Measurements from ENCODE around the gene IFI27L2. TPM values are rescaled to one million over a fixed set of nuclear protein-coding genes. Genes with fewer than 3 reads are reported as not detected.

IFI27L2 gene
- total RNA-seq, 1 experiment from 2014 or later: 51.7 TPM

DNA sequence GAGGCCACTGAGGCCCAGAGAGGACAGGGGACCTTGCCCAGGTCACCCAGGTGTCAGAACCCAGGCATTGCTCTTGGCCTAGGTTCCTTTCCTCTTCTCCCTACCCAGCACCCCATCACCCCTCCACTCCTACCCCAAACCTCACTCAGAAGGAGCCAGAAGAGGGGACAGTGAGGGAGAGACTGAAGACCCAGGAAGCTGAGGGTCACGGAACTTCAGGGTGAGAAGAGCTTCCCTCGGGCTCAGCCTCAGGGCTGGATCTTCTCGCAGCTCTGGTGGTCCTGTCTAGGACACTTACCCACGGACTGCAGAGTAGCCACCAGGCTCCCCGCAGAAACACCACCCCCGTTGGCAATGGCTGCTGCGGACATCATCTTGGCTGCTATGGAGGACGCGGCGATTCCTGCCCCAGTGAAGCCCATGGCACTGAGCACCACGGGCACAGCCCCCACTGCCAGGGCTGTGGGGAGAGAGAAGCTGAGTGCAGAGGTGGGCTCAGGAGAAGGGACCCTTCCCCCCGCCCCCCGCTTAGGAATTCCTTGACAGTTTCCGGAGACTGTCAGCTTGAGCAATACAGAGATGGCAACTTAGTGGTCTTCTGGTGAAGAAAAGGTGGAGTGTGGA is 1.1 kb downstream of the IFI27L2 start:
- DNase-seq (ENCODE audit: low read depth, low spot score): no peak
- in situ Hi-C loops (cut with HindIII; ENCODE audit: low pct_unique_long_range_greater_than_20kb, low sequenced_read_pairs): no loop called here

DNA sequence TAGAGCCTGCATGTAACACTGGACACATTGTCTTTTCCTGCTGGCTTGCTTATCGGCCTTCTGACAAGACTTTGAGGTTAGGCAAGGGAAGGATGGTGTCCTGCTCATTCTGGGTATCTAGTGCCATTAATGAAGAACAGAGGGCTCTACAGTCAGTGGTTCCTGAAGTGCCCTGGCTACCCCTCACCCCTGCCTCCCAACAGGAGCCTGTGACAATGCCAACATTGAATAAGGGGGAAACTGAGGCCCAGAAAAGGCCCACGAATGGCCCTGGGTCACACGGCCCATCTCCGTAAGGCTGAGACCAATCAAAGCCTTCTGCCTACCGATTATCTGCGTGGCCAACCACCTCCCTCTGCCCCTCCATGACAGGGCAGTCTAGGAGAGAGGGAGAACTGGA is 2.1 kb downstream of the IFI27L2 start:
- in situ Hi-C loops (cut with HindIII; ENCODE audit: low pct_unique_long_range_greater_than_20kb, low sequenced_read_pairs): no loop called here
- no peak for DNase-seq (ENCODE audit: low read depth, low spot score)

DNA sequence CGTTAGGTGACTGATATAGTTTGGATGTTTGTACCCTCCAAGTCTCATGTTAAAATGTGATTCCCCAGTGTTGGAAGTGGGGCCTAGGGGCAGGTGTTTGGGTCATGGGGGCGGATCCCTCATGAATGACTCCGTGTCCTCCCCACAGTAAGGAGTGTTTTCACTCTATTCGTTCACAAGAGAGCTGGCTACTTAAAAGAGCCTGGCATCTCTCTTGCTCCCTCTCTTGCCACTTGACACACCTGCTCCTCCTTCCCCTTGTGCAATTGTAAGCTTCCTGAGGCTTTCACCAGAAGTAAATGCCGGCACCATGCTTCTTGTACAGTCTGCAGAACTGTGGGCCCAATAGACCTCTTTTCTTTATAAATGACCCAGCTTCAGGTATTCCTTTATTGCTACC is 2.6 kb downstream of the IFI27L2 start:
- in situ Hi-C loops (cut with HindIII; ENCODE audit: low pct_unique_long_range_greater_than_20kb, low sequenced_read_pairs): no loop called here
- no peak for DNase-seq (ENCODE audit: low read depth, low spot score)

DNA sequence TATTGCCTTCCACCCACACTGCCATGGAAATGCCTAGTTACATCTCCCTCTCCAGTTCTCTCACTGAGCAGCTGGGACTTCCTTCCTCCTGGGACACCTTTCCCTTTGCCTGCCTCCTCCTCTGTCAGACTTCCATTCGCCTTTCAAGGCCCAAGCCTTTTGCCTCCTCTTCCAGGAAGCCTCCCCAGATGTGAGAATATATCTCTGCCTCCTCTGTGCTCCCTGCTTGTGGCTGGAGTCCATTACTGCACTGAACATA is 3.1 kb downstream of the IFI27L2 start:
- no peak for DNase-seq (ENCODE audit: low read depth, low spot score)
- in situ Hi-C loops (cut with HindIII; ENCODE audit: low pct_unique_long_range_greater_than_20kb, low sequenced_read_pairs): no loop called here

DNA sequence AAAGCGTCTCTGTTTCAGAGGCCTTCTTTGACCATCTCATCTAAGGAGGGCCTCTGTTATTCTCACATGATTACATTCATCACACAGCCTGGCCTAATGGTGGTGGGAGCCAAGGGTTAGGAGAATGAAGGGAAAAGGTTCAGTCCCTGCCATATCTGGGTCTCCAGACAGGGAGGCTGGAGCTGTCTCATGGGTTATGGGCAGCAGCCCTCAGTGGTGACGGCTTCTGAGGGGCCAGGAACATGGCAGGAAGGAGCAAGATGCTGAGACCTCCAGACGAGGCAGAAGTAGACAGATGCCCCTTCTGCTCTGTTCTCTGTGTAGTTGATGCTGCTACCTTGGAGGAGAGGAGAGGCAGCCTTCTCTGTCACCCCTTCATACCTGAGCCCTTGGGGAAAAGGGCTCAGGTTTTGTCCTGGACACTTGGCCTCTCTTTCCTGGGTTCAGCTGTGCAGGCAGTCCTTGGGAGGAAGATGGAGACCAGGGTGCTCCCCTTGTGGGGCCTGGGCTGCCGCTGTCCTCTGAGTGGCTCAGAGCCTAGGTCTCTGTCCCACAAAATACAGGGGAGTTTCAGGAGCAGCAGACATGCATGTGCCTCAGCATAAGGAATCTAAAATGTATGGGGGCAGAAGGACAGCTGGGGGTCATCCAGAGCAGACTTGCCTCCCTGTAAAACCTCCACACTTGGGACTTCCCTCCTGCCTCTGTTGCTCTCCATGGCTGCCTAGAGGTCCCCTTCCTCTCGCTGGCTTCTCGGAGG is 3.6 kb downstream of the IFI27L2 start:
- DNase-seq (ENCODE audit: low read depth, low spot score): no peak
- in situ Hi-C loops (cut with HindIII; ENCODE audit: low pct_unique_long_range_greater_than_20kb, low sequenced_read_pairs): no loop called here

DNA sequence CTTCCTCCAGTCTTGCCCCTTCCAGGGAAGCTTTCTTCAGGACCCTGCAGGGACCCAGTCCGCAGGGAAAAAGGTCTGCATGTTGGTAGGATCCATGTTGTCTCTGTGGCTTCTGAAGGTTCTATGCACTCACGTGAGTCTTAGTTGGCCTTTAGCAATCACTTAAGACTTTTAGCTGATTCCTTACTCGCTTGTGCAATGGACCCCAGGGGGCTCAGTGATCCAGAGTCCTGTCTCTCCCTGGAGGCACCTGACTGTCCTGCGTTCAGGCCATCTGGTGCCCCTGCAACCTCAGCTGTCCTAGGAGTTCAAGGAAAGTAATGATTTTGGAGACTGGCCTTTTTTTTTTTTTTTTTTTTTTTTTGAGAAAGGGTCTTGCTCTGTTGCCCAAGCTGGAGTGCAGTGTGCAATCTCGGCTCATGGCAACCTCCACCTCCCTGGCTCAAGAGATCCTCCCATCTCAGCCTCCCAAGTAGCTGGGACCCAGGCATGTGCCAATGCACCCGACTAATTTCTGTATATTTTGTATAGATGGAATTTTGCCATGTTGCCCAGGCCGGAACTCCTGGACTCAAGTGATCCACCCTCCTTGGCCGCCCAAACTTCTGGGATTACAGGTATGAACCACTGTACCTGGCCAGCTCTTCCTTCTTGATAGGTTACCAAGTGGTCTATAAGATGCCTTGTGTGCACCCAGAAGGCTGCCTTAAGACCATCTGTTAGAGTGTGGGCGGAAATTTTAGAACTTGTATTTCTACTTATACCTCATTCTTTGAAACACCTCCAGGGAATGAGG is 4.6 kb downstream of the IFI27L2 start:
- no peak for DNase-seq (ENCODE audit: low read depth, low spot score)
- in situ Hi-C loops (cut with HindIII; ENCODE audit: low pct_unique_long_range_greater_than_20kb, low sequenced_read_pairs): no loop called here

DNA sequence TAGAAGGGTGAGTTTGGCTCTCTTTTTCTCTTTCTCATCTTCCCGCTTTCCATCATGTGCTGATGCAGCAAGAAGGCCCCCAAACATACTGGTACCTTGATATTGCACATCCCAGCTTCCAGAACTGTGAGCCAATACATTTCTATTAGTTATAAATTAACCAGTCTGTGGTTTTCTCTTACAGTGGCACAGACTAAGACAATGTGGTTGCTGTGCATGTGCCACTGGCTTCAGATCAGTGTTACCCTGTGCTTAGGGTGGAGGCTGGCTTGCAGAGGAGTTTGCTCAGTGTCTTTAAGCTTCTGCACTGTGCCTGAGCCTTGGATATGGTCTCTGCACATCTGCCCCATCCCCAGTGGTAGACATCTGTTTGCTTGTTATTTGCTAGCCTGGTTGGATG is 5.5 kb downstream of the IFI27L2 start:
- in situ Hi-C loops (cut with HindIII; ENCODE audit: low pct_unique_long_range_greater_than_20kb, low sequenced_read_pairs): no loop called here

DNA sequence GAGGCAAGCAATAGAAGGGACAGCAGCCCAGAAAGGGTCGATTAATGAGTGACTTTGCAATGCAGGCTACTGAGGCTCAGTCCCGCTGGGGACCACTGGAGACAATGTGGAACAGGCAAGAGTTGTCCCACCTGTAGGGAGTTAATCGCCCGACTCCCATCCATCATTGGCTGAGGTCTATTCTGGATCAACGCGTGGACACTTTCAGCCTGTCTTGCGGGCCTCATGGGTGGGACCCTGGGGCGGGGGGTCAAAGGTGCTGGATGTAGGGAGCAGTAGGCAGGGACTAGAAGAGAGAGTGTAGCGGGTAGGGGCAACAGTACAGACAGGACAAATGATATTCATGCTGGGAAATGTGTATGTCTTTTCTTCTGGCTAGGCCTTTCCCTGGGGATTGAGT is 6.1 kb downstream of the IFI27L2 start:
- DNase-seq (ENCODE audit: low read depth, low spot score): no peak
- in situ Hi-C loops (cut with HindIII; ENCODE audit: low pct_unique_long_range_greater_than_20kb, low sequenced_read_pairs): no loop called here

More for the DNA sequence above, 5.5 kb downstream of the IFI27L2 start:
- no peak for DNase-seq (ENCODE audit: low read depth, low spot score)

DNA sequence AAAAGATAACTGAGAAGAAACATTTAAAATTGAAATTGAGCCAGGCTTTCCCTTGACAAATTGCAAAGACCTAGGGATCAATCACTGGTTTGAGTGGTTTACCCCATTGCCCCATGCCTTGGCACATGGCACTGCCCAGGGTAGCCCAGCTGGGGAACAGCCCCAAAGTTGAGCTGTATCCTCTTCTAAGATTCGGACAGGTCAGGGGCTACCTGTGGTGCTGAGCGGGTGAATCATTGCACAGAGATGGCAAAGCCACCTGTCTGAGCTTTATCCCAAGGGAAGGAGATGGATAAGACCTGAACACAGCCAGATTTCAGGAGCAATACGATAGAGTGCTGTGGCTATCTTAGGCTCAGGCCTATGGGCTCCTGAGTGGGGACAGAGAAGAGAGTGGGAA is 7.0 kb downstream of the IFI27L2 start:
- DNase-seq (ENCODE audit: low read depth, low spot score): no peak
- in situ Hi-C loops (cut with HindIII; ENCODE audit: low pct_unique_long_range_greater_than_20kb, low sequenced_read_pairs): no loop called here

DNA sequence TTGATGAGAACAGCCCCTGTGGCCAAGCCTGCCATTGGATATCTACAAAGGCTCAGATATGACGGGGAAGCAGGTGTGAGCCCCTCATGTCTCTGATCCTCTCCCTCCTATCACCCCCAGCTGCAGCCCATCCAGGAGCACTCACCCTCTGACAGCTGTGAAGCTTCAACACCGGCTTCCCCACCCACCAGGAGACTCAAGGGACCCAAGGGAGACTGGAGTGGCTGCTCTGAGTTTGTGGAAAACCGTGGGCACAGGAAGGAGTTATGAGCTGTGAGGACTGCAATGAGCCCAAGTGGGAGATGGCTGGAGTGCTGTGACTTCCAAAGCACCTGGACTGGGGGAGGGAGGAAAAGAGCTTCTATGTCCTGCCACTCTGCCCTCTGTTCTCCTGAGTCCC is 7.9 kb downstream of the IFI27L2 start:
- DNase-seq (ENCODE audit: low read depth, low spot score): no peak
- in situ Hi-C loops (cut with HindIII; ENCODE audit: low pct_unique_long_range_greater_than_20kb, low sequenced_read_pairs): no loop called here

DNA sequence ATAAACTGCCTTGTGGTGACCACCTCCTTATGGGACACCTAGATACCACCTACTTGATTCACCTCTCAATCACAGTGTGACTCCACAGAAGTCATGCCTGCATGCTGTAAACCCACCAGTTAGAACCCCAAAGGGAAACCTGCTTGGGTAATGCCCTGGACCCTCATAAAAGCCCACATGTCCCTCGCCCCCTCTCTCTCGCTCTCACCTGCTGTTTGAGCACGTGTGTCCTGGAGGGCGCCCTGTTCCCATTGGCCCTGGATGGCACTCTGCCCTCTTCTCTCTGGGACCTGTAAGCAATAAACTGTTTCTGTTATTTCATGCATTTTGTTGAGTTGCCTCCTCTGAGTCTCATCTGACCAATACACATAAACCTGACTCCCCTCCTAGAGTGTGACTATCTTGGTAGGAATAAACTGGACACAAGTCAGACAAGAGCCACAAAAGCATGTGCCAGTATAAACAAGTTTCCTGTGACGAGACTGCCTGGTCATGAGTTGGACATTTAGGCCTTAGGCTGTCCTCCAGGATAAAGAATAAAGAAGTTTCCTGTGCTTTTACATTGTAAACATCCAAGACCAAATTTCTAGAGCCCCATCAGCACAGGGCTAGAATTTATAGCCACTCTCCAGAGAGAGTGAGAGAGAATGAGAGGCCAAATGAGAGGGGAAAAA is 8.6 kb downstream of the IFI27L2 start:
- peak; percentile 65 for DNase-seq (ENCODE audit: low read depth, low spot score)
- in situ Hi-C loops (cut with HindIII; ENCODE audit: low pct_unique_long_range_greater_than_20kb, low sequenced_read_pairs): no loop called here

DNA sequence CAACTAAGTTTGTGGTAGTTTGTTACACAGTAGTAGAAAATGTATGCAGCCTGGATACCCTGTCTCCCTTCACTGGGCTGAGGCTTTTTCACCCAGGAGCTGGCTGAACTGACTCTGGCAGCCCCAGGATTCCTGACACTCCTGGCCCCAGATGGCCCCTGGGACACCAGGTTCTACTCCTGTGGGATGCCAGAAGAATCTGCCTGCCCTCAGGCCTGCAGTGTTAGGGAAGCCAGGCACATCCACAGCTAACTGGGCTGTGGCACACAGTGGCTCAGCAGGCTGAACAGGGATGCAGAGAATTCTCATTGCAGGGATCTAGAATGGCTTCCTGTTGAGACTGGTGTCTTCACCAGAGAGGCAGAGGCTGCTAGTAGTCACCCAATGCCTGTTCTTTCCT is 10.3 kb downstream of the IFI27L2 start:
- no peak for DNase-seq (ENCODE audit: low read depth, low spot score)
- in situ Hi-C loops (cut with HindIII; ENCODE audit: low pct_unique_long_range_greater_than_20kb, low sequenced_read_pairs): no loop called here

DNA sequence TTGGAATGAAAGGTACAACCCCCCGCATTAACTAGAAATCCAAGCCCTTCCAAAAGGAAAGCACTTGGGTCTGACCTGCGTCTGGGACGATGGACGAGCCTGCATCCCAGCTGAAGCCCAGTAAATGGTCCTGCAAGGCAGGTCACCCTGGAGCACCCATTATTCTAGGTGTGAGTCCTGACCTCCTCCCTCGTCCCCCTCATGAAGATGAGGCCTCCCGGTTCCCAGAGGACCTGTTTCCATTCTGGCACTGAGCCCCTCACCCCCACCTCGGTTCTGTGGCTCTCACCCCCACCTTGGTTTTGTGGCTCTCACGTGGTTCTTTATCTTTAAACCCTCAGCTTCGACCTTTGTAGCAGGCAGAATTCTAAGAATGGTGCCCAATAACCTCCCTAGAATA is 11.5 kb downstream of the IFI27L2 start:
- no peak for DNase-seq (ENCODE audit: low read depth, low spot score)
- in situ Hi-C loops (cut with HindIII; ENCODE audit: low pct_unique_long_range_greater_than_20kb, low sequenced_read_pairs): no loop called here

DNA sequence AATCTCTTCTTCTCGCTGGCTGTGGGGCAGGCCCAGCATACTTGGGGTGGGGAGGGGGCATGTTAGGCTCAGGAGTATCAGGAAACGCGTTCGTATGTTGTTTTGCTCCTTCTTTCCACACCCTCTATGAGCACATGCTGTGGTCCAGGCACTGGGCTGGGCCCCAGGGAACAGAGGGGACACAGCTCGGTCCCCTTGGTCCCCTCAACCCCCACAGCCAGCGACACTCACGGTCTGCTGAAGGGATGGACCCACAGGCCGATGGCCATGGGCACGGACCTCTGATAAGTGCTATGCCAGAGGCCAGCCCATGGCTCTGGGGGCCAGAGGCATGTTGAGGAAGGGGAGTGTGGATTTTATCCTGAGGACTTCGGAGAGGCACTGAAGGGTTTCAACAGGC is 12.7 kb downstream of the IFI27L2 start:
- DNase-seq (ENCODE audit: low read depth, low spot score): no peak
- in situ Hi-C loops (cut with HindIII; ENCODE audit: low pct_unique_long_range_greater_than_20kb, low sequenced_read_pairs): no loop called here

DNA sequence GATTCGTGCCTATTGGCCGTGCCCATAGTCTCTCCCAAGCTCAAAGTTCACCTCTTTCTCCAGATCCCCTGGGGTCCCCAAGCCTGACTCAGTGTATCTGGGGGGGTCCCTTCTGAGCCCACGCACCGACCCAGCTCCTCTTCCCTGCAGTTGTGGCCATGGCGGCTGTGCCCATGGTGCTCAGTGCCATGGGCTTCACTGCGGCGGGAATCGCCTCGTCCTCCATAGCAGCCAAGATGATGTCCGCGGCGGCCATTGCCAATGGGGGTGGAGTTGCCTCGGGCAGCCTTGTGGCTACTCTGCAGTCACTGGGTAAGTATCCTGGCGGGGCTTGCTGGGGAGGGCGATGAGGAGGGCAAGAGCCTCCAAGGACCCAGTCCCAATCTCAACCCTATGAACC is 13.8 kb downstream of the IFI27L2 start:
- no peak for DNase-seq (ENCODE audit: low read depth, low spot score)
- in situ Hi-C loops (cut with HindIII; ENCODE audit: low pct_unique_long_range_greater_than_20kb, low sequenced_read_pairs): no loop called here

DNA sequence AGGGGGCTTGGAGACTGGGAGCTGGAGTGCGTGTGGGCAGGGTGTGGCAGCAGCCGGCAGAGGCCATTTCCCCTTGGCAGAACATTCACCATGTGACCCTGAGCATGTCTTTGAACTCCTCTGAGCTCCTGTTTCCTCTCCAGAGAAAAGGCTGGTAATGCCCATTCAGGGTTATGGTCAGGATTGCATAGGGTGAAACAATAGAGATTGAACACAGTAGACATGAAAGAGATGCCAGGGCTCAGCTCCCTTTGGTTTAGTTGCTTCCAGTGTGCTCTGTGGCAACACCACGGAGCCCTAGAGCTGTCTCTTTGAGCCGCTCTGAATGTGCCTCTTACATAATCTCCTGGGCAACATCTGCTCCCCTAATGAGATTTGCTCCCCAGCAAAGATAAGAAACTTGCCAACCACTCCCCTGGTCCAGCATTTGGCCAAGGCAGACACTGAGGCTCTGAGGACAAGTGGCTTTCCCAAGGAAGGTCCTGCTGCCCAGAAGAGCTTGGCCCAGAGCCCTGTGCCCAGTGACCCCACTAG is 14.3 kb downstream of the IFI27L2 start:
- in situ Hi-C loops (cut with HindIII; ENCODE audit: low pct_unique_long_range_greater_than_20kb, low sequenced_read_pairs): no loop called here
- DNase-seq (ENCODE audit: low read depth, low spot score): no peak

DNA sequence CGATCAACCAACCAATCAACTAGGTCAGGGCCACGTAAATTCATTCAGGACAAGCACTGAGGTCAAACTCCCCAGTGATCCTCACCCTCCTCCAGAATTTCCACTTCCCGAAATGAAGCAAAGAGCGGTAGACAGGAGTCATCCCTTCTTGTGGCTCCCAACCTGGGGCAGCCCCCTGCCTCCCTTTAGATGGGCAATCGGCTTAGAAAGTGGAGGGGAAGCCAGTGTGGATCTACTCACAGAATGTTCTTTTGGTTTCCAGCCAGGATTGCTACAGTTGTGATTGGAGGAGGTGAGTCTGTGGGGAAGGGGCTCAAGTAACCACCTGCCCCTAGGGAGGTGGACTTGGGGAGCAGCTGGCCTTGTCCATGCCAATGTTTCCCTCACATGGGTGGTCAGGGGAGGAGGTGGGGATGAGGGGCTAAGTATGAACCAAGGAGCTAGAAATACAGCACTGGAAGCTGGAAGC is 14.8 kb downstream of the IFI27L2 start:
- DNase-seq (ENCODE audit: low read depth, low spot score): no peak
- in situ Hi-C loops (cut with HindIII; ENCODE audit: low pct_unique_long_range_greater_than_20kb, low sequenced_read_pairs): no loop called here

DNA sequence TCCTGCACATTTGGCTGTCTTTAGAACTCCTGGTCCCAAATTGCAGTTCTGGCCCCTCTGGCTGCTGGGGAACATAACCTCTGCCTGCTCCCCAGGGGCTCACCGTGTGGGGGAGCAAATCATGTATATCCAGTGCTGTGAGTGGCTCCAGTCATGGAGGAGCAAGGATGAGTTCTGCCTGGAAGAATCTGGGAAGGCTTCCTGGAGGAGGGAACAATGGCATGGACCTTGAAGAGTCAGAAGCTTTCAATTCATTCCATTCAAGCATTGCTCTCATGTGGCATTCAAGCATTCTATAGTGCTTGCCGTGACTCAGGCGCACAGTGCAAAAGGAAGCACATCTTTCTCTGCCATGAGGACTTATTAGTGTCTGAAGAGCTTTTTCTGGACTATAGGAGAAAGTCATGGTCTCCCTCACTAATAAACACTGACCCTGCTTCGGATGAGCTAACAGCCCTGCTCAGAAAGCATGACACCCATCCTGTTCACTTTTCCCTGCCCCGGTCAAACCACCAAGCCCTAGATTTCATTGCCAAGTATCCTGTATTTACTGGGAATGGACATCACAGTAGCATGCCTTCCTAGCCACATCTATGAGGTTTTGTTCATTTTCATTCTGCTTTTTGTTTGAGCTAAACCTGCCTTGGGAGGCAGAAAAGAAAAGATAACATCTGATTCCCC is 15.4 kb downstream of the IFI27L2 start:
- DNase-seq (ENCODE audit: low read depth, low spot score): no peak
- in situ Hi-C loops (cut with HindIII; ENCODE audit: low pct_unique_long_range_greater_than_20kb, low sequenced_read_pairs): no loop called here

All from SK-MEL-5 (cell line).